NB4 (cell line): ENCODE results near the gene GLRX.

ENCODE experiments used
- POLR2A ChIP-seq: IDR thresholded peaks from 2 replicates; pipeline ENCODE4 v1.6.1; 2011; ENCODE audit warnings: mild to moderate bottlenecking; ENCODE audit not compliant: insufficient read length; ENCODE audit errors: extremely low read depth
- TF ChIP-seq, protein P1 (sequence below): IDR thresholded peaks from one replicate; pipeline ENCODE4 v1.5.1; 2012; ENCODE audit warnings: low read depth, low read length

DNA sequence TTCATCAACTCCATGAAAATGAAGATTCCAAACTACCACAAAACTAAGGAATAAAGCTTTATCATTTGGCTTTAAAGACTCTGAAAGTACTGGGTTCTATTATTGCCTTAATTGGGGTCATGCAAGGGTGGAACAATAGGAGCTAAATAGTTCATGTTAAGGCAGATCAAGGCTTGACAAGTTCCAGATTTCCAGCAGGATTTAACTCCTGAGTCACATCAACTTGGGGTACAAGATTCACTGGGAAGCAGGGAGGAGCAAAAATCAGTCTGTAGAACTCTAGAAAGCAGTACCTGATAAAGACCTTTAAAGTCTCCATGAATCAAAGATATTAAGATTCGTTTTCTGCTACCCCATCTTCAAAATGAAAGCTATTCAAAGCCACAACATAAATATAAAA lies 41.9 kb upstream of the GLRX start:
- TF ChIP-seq POLR2A = no peak
- TF ChIP-seq, protein P1, sequence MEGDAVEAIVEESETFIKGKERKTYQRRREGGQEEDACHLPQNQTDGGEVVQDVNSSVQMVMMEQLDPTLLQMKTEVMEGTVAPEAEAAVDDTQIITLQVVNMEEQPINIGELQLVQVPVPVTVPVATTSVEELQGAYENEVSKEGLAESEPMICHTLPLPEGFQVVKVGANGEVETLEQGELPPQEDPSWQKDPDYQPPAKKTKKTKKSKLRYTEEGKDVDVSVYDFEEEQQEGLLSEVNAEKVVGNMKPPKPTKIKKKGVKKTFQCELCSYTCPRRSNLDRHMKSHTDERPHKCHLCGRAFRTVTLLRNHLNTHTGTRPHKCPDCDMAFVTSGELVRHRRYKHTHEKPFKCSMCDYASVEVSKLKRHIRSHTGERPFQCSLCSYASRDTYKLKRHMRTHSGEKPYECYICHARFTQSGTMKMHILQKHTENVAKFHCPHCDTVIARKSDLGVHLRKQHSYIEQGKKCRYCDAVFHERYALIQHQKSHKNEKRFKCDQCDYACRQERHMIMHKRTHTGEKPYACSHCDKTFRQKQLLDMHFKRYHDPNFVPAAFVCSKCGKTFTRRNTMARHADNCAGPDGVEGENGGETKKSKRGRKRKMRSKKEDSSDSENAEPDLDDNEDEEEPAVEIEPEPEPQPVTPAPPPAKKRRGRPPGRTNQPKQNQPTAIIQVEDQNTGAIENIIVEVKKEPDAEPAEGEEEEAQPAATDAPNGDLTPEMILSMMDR = no peak
